Ovary (tissue), 3 donors: ENCODE data around the gene EEF1A2.

Experiments
- CTCF ChIP-seq, 3 donors: fragments of 450-650 bp in 2 of 3; fragments of 200-600 bp in 1 of 3; IDR thresholded peaks; one replicate each; pipeline versions ENCODE4 v1.5.1 to v1.8.0; 2016 to 2022; ENCODE audit warnings: antibody characterized with exemption in 3 of 3, mild to moderate bottlenecking in 1 of 3
- POLR2A ChIP-seq: fragments of 450-650 bp; IDR thresholded peaks from one replicate; pipeline ENCODE4 v1.6.1; 2017; ENCODE audit warnings: antibody characterized with exemption, mild to moderate bottlenecking, moderate library complexity
- donor health status: DM: no; HTN: no; CAD: no.

- TF ChIP-seq CTCF (IDR thresholded peaks at IDR 0.05) = no peak
- no peak for TF ChIP-seq POLR2A
These were observed 1.5 kb downstream of the EEF1A2 start for GRCh38 chr20:63497138-63497945.
